ENCODE results near the gene ANKUB1.

- TF ChIP-seq, protein P1, sequence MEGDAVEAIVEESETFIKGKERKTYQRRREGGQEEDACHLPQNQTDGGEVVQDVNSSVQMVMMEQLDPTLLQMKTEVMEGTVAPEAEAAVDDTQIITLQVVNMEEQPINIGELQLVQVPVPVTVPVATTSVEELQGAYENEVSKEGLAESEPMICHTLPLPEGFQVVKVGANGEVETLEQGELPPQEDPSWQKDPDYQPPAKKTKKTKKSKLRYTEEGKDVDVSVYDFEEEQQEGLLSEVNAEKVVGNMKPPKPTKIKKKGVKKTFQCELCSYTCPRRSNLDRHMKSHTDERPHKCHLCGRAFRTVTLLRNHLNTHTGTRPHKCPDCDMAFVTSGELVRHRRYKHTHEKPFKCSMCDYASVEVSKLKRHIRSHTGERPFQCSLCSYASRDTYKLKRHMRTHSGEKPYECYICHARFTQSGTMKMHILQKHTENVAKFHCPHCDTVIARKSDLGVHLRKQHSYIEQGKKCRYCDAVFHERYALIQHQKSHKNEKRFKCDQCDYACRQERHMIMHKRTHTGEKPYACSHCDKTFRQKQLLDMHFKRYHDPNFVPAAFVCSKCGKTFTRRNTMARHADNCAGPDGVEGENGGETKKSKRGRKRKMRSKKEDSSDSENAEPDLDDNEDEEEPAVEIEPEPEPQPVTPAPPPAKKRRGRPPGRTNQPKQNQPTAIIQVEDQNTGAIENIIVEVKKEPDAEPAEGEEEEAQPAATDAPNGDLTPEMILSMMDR (IDR thresholded peaks at IDR 0.05; ENCODE audit: poor library complexity): no peak
- TF ChIP-seq EZH2 (IDR thresholded peaks at IDR 0.05; ENCODE audit: borderline replicate concordance): no peak
Measured at GRCh38 chr3:149744151-149744550, 48.2 kb downstream of the ANKUB1 start.

All from hepatocyte (in vitro differentiated cells).